Stimulated activated CD4-positive, alpha-beta T cell treated with anti-CD3 and anti-CD28 coated beads, Interleukin-1b, Interleukin-23, amount 100 ng/mL, for 1 hour (primary cell): ENCODE measurements around the gene CD209.
"Not testable (repeated sequence)": the region's sequence is repeated elsewhere in the genome, so short reads cannot be mapped to it uniquely, and the experiment has no call there.

Experiments used
- DNase-seq, 2 donors: peaks; one replicate each; pipeline ENCODE4 v3.0.0-alpha.2; 2020; ENCODE audit warnings: low read depth in 2 of 2

The CD209 gene, protein sequence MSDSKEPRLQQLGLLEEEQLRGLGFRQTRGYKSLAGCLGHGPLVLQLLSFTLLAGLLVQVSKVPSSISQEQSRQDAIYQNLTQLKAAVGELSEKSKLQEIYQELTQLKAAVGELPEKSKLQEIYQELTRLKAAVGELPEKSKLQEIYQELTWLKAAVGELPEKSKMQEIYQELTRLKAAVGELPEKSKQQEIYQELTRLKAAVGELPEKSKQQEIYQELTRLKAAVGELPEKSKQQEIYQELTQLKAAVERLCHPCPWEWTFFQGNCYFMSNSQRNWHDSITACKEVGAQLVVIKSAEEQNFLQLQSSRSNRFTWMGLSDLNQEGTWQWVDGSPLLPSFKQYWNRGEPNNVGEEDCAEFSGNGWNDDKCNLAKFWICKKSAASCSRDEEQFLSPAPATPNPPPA

GRCh38 chr19:7746903-7747884, at the start of gene CD209:
TSS of gene CD209 (minus strand) at chr19:7747534. CDS start at chr19:7747511, 23 bp downstream.
- no peak for DNase-seq

- DNase-seq, result no peak
Measured at GRCh38 chr19:7795555-7796161, 48.3 kb upstream of the CD209 start.

DNA sequence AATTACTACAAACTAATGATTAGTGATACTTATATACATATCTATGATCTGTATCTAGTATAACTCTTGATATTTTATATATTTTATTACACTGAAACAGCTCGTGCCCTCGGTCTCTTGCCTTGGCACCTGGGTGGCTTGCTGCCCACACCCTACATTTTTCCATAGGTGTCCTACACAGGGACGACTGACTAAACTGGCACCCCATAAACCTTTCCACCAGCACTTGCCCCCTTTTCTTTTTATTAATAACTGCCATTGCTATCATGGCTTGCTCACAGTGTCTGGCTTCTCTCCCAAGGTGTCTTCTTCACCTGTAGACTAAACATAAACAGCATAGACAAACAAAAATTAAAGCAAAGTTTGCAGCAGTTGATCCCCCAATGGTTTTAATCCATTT, 46.2 kb upstream of the CD209 start:
- no peak for DNase-seq

DNA sequence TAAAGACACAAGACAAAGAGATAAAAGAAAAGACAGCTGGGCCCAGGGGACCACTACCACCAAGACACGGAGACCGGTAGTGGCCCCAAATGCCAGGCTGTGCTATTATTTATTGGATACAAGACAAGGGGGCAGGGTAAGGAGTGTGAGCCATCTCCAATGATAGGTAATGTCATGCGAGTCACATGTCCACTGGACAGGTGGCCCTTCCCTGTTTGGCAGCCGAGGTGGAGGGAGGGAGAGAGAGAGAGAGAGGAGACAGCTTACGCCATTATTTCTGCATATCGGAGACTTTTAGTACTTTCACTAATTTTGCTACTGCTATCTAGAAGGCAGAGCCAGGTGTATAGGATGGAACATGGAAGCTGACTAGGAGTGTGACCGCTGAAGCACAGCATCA, 45.4 kb upstream of the CD209 start:
- not testable (repeated sequence) for DNase-seq

- no peak for DNase-seq
Measured at GRCh38 chr19:7792281-7792680, 44.9 kb upstream of the CD209 start.

DNA sequence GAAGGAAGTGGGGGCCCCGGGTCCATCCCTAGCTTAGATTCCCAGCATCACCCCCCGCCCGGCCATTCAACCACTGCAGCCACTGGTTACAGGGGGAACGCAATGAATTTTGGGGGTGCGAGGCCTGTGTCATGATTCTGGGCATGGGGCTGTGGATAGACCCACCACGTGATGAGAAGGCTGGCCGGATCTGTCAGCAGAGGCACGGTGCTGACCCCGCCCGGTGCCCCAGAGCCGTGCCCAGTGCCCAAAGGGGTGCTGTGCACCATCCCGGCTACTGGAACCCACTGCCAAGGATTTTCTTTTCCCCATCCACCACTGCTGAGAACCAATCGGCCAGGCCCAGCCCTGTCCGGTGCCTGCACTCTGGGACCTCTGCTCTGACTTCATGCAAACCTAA, 43.1 kb upstream of the CD209 start:
- no peak for DNase-seq

GRCh38 chr19:7789447-7789846, 42.1 kb upstream of the CD209 start:
- DNase-seq, result peak in 1 of 2 donors; percentile 20

DNA sequence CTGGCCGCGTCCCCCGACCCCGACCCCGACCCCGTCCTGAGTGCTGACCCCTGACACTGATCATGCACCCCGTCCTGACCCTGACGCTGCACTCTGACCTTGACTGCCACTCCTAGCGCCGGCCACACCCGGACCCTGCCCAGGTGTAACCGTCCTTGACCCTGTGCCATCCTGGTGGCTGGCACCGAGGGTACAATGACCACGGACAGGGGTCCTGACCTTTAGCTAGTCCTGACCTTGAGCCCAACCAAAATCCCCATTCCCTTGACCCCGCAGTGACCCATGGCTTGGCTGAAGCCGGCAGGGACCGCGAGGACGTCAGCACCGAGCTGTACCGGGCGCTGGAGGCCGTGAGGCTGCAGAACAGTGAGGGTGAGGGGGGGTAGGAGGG, 41.6 kb upstream of the CD209 start:
- no peak for DNase-seq

- DNase-seq, result no peak
Measured at GRCh38 chr19:7788178-7788932, 41.0 kb upstream of the CD209 start.

DNA sequence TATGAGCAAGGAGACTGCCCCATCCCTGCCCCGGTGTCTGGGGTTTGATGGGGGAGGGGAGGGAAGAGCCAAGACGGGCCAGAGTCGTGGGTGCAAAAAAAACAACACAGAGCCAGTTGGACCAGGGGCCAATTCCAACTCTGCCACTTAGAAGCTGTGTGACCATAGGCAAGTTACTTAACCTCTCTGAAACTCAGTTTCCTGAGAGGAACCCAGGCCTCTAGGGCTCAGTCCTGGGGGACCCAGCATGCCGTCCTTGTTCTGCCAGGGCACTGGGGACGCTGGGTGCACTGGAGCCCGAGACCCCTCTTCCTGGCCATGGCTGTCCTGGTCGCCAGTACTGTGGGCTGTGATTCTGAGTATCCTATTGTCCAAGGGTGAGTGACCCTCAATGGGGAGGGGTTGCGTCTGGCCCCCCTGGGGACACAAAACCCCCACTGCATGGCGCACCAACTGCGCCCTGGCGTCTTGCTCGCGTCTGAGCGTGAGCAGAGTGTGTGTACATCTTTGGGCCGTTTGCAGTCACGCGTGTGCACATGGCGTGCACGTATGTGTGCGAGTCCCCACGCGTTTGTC, 40.4 kb upstream of the CD209 start:
- no peak for DNase-seq

DNA sequence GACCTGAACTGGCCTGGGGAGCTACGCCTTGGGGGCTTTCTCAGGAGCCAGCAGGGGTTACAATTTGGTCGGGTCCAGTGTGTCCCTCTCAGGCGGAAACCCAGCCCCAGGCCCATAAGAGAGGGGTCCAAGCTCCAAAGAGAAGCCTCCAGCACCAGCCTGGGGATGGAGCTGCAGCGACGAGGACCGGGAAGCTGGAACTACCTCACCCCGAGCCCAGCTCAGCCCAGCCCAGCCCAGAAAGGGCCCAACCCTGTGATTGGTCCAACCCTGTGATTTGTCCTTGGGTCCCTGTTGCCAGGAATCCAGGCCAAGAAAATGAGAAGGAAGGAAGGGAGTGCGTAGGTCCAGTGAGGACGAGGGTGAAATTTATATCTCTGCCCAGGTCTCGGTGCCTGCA, 39.8 kb upstream of the CD209 start:
- DNase-seq, result no peak

GRCh38 chr19:7784856-7785255, 37.5 kb upstream of the CD209 start:
- DNase-seq, result no peak

GRCh38 chr19:7783991-7784423, 36.7 kb upstream of the CD209 start:
- no peak for DNase-seq

GRCh38 chr19:7781157-7781556, 33.8 kb upstream of the CD209 start:
- no peak for DNase-seq

DNA sequence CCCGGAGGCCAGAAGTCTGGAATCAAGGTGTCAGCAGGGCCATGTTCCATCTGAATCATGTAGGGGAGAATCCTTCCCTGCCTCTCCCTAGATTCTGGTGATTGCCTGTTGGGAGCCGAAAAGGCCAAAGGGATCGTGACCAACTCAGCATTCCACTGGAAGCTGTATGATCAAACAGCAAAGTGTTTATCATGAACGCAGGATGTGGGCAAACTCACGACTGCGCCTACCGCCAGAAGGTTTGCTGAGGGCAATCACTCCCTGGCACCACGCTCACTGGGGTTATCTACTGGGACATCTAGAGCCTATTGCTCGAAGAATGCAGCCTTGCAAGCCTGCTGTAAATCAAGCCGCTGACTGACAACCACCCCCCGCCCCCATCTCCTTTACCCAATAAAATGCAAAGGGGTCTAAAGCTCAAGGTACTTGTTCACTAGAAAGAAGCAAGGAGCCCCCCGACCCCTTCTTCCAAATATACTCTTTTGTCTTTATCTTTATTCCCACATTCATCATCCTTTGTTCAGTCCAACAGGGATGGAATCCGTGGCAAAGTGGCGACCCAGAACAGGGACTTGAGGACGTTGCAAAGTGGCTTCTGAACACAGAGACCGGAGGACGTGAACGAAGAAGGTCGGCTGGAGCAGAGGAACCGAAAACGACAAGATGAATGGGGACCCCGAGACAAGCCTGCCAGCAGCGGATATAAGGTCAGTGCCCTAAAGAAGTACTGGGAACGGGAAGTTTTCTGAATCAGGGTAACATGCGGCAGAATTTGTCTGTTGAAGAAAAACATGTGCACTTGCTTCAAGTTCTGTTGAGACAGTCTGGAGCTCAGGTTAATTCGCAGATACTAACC, 32.5 kb upstream of the CD209 start:
- DNase-seq, result no peak

DNA sequence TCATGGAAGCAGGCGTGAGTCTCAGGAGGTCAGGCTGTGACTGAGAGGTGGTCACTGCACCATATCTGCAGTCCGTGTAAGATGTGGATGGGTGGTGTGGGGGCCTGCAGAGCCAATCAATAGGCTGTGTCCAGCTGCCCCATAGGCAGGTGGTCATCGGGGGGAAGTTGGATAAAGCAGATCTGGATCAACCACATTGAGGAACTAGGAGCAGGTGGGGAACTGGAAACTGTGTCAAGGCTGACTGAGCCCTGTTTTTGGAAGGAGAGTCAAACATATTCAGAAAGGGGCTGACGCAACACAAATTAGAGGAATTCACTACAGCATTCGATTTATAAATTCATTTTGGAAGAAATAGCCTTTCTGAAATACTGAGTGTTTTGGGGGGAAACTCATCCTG, 30.7 kb upstream of the CD209 start:
- DNase-seq, result no peak

GRCh38 chr19:7775761-7776160, 28.4 kb upstream of the CD209 start:
- no peak for DNase-seq

DNA sequence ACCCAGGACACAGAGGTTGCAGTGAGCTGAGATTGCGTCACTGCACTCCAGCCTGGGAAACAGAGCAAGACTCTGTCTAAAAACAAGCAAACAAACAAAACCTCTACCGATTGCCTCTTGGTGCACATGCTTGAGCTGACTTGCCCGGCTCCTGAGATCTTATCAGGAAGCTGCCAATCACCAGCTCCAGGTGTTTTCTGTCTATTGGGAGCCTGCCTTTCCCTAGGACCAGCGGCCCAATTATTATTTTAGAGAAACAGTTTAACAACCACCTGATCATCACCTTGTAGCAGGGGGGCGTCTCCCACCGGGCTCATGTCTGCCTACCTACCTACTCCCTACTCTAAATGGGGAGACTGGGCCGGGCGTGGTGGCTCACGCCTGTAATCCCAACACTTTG, 26.5 kb upstream of the CD209 start:
- DNase-seq, result no peak

GRCh38 chr19:7772752-7773291, 25.5 kb upstream of the CD209 start:
- DNase-seq, result no peak

GRCh38 chr19:7771072-7771471, 23.7 kb upstream of the CD209 start:
- DNase-seq, result no peak
